Central memory CD8-positive, alpha-beta T cell (primary cell): ENCODE measurements around the gene RAB3D.
"Not testable (repeated sequence)": the region's sequence is repeated elsewhere in the genome, so short reads cannot be mapped to it uniquely, and the experiment has no call there.

ENCODE experiments used
- ATAC-seq: fragments of 150-1000 bp; cut with Tn5 transposase; replicated peaks from 2 replicates; pipeline ENCODE4 v1.10.0; 2022; ENCODE audit warnings: mild to moderate bottlenecking, moderate FRiP score, moderate number of reproducible peaks; ENCODE audit not compliant: poor library complexity, severe bottlenecking; ENCODE audit errors: extremely low read depth
- DNase-seq, 2 donors: peaks; one replicate each; pipeline ENCODE4 v3.0.0; 2021; ENCODE audit warnings: low spot score in 2 of 2
- H3K27ac Mint-ChIP-seq: one replicate; pipeline ENCODE4 v1.8.0; 2022; ENCODE audit warnings: low read depth, mild to moderate bottlenecking, moderate library complexity, mixed read lengths
- H3K27me3 Mint-ChIP-seq: one replicate; pipeline ENCODE4 v1.8.0; 2022; ENCODE audit warnings: mixed read lengths
- H3K36me3 Mint-ChIP-seq: one replicate; pipeline ENCODE4 v1.8.0; 2022; ENCODE audit warnings: mild to moderate bottlenecking, moderate library complexity, mixed read lengths; ENCODE audit not compliant: insufficient read depth
- H3K4me1 Mint-ChIP-seq: one replicate; pipeline ENCODE4 v1.8.0; 2022; ENCODE audit warnings: mixed read lengths
- H3K4me3 Mint-ChIP-seq: one replicate; pipeline ENCODE4 v1.8.0; 2022; ENCODE audit warnings: mild to moderate bottlenecking, moderate library complexity, mixed read lengths
- H3K9me3 Mint-ChIP-seq: one replicate; pipeline ENCODE4 v1.8.0; 2022; ENCODE audit warnings: mixed read lengths

The RAB3D gene

GRCh38 chr19:11361771-11362731, 22.6 kb upstream of the RAB3D start:
- H3K27me3 Mint-ChIP-seq: peaks cover 11% of the 10 kb centered on the region
- H3K9me3 Mint-ChIP-seq: no peaks in the 10 kb centered on the region
- H3K27ac Mint-ChIP-seq: no peak overlapping the region
- no peak overlapping the region for H3K4me3 Mint-ChIP-seq
- no peak for DNase-seq
- H3K4me1 Mint-ChIP-seq: no peaks in the 10 kb centered on the region
- ATAC-seq: no peak
- H3K36me3 Mint-ChIP-seq: peaks cover 4% of the 10 kb centered on the region

GRCh38 chr19:11361037-11361770, 21.7 kb upstream of the RAB3D start:
- Mint-ChIP-seq H3K27ac (no peak overlapping the region), H3K4me3 (no peak overlapping the region), H3K4me1 (peaks cover 6% of the 10 kb centered on the region), H3K36me3 (no peaks in the 10 kb centered on the region), H3K9me3 (no peaks in the 10 kb centered on the region), H3K27me3 (peaks cover 19% of the 10 kb centered on the region)
- ATAC-seq (no peak), DNase-seq (no peak)

- Mint-ChIP-seq H3K4me3 (no peak overlapping the region), H3K4me1 (peaks cover 20% of the 10 kb centered on the region), H3K27ac (no peak overlapping the region), H3K36me3 (no peaks in the 10 kb centered on the region), H3K27me3 (peaks cover 26% of the 10 kb centered on the region), H3K9me3 (no peaks in the 10 kb centered on the region)
- ATAC-seq (no peak), DNase-seq (no peak)
Observed at GRCh38 chr19:11359421-11359820, 20.0 kb upstream of the RAB3D start.

- H3K9me3 Mint-ChIP-seq: no peaks in the 10 kb centered on the region
- peaks cover 26% of the 10 kb centered on the region for H3K27me3 Mint-ChIP-seq
- peak overlapping the region; percentile 74 for H3K4me3 Mint-ChIP-seq
- ATAC-seq (no peak), DNase-seq (no peak)
- H3K36me3 Mint-ChIP-seq: no peaks in the 10 kb centered on the region
- peaks cover 20% of the 10 kb centered on the region for H3K4me1 Mint-ChIP-seq
- no peak overlapping the region for H3K27ac Mint-ChIP-seq
Observed at GRCh38 chr19:11356676-11357550, 17.5 kb upstream of the RAB3D start.

GRCh38 chr19:11356074-11356397, 16.6 kb upstream of the RAB3D start:
- Mint-ChIP-seq H3K36me3 (no peaks in the 10 kb centered on the region), H3K4me1 (peaks cover 20% of the 10 kb centered on the region), H3K27me3 (peaks cover 26% of the 10 kb centered on the region), H3K9me3 (no peaks in the 10 kb centered on the region), H3K4me3 (peak overlapping the region; percentile 74), H3K27ac (peak overlapping the region; percentile 11)
- ATAC-seq (peak; percentile 30), DNase-seq (no peak)

GRCh38 chr19:11355160-11356073, 16.0 kb upstream of the RAB3D start, which contains the start of gene PLPPR2:
Gene PLPPR2 (plus strand): TSS chr19:11355432. CDS start chr19:11357674, 2,242 bp downstream.
- ATAC-seq: peak; percentile 77
- Mint-ChIP-seq H3K27me3 (peaks cover 26% of the 10 kb centered on the region), H3K4me3 (peak within 1 kb of the TSS; percentile 74), H3K9me3 (no peaks in the 10 kb centered on the region), H3K27ac (peak within 1 kb of the TSS; percentile 80), H3K36me3 (no peaks in the 10 kb centered on the region), H3K4me1 (peaks cover 20% of the 10 kb centered on the region)
- DNase-seq: peak; percentile 71 to 74

GRCh38 chr19:11354102-11354501, 14.6 kb upstream of the RAB3D start:
- H3K4me3 Mint-ChIP-seq: not testable (repeated sequence)
- peaks cover 26% of the 10 kb centered on the region for H3K27me3 Mint-ChIP-seq

GRCh38 chr19:11349171-11349570, 9.7 kb upstream of the RAB3D start:
- Mint-ChIP-seq H3K27me3 (no peaks in the 10 kb centered on the region), H3K27ac (no peak overlapping the region), H3K36me3 (peaks cover 12% of the 10 kb centered on the region), H3K9me3 (no peaks in the 10 kb centered on the region), H3K4me3 (no peak overlapping the region), H3K4me1 (peaks cover 33% of the 10 kb centered on the region)
- no peak for DNase-seq
- ATAC-seq: no peak

More at GRCh38 chr19:11354102-11354501, 14.6 kb upstream of the RAB3D start:
- H3K9me3 Mint-ChIP-seq, ATAC-seq, H3K36me3 Mint-ChIP-seq, H3K27ac Mint-ChIP-seq, DNase-seq: not testable (repeated sequence)
- peaks cover 20% of the 10 kb centered on the region for H3K4me1 Mint-ChIP-seq

- ATAC-seq (no peak), DNase-seq (no peak)
- Mint-ChIP-seq H3K36me3 (peaks cover 12% of the 10 kb centered on the region), H3K27ac (no peak overlapping the region), H3K4me1 (peaks cover 34% of the 10 kb centered on the region), H3K4me3 (peak overlapping the region; percentile 93), H3K9me3 (no peaks in the 10 kb centered on the region), H3K27me3 (no peaks in the 10 kb centered on the region)
Observed at GRCh38 chr19:11347546-11348039, 8.1 kb upstream of the RAB3D start.

- Mint-ChIP-seq H3K27ac (peak within 1 kb of the TSS; percentile 95), H3K9me3 (no peaks in the 10 kb centered on the region), H3K4me3 (peak within 1 kb of the TSS; percentile 93), H3K36me3 (peaks cover 12% of the 10 kb centered on the region), H3K4me1 (peaks cover 34% of the 10 kb centered on the region), H3K27me3 (no peaks in the 10 kb centered on the region)
- peak; percentile 96 to 99 for DNase-seq
- peak; percentile 97 for ATAC-seq
Observed at GRCh38 chr19:11346104-11346940, 6.9 kb upstream of the RAB3D start, which contains the start of the genes CCDC159 and TMEM205. Gene CCDC159 (plus strand): TSS chr19:11346519. CDS start chr19:11346607, 88 bp downstream. Gene TMEM205 (minus strand): TSS chr19:11346268. CDS start chr19:11345619, 649 bp downstream.
